Kidney (tissue), 14 donors: ENCODE measurements around the gene BRCA1. TPM values are rescaled to one million over a fixed set of nuclear protein-coding genes. Genes with fewer than 3 reads are reported as not detected.
A peak's percentile ranks its signal among the peaks of the same experiment; 100 is the strongest.
"Not testable (repeated sequence)": the region's sequence is repeated elsewhere in the genome, so short reads cannot be mapped to it uniquely, and the experiment has no call there.

Experiments used
- DNase-seq, 5 donors: peaks; one replicate each; pipeline ENCODE4 v3.0.0-alpha.2; 2013 to 2020
- FAIRE-seq: peaks from 2 replicates; lab custom pipeline; 2012; peaks lifted over from hg19 to GRCh38; lab: Jason Lieb, UNC
- H3K27ac ChIP-seq, 2 donors: one replicate each; pipeline ENCODE4 v1.7.0; 2013; ENCODE audit warnings: low read depth in 2 of 2, low read length in 2 of 2, inconsistent platforms in 1 of 2
- H3K27me3 ChIP-seq: one replicate; pipeline ENCODE4 v1.7.1; 2013; ENCODE audit warnings: low read length, inconsistent platforms; ENCODE audit not compliant: control insufficient read depth, insufficient read depth
- H3K36me3 ChIP-seq, 3 donors: one replicate each; pipeline versions ENCODE4 v1.7.0 to v1.7.1; 2013; ENCODE audit warnings: low read length in 3 of 3, control low read depth in 1 of 3, inconsistent platforms in 1 of 3; ENCODE audit not compliant: insufficient read depth in 3 of 3, control insufficient read depth in 2 of 3
- H3K4me1 ChIP-seq, 3 donors: one replicate each; pipeline versions ENCODE4 v1.7.0 to v1.7.1; 2013; ENCODE audit warnings: low read length in 3 of 3, inconsistent platforms in 1 of 3, low read depth in 1 of 3; ENCODE audit not compliant: control insufficient read depth in 2 of 3, insufficient read depth in 2 of 3
- H3K4me3 ChIP-seq, 3 donors: one replicate each; pipeline versions ENCODE4 v1.7.0 to v1.8.1; 2013; ENCODE audit warnings: low read length in 3 of 3, control low read depth in 1 of 3, inconsistent platforms in 1 of 3
- H3K9ac ChIP-seq, 3 donors: one replicate each; pipeline versions ENCODE4 v1.7.0 to v1.7.1; 2013; ENCODE audit warnings: low read length in 3 of 3, control low read depth in 1 of 3, inconsistent platforms in 1 of 3
- H3K9me3 ChIP-seq, 3 donors: one replicate each; pipeline versions ENCODE4 v1.7.0 to v1.7.1; 2013; ENCODE audit warnings: low read length in 3 of 3, control low read depth in 1 of 3, inconsistent platforms in 1 of 3; ENCODE audit not compliant: control insufficient read depth in 2 of 3, insufficient read depth in 1 of 3
- intact Hi-C: fragments of 100-400 bp; cut with DNase I; formaldehyde crosslinking; loops from one replicate; pipeline ENCODE4 v1.11.1; 2022
- polyA plus RNA-seq: library from polyadenylated mRNA; stranded (reverse); fragments of 350-450 nt; fragmentation: Illumina TruSeq; extraction: RNeasy Lipid Tissue Mini Kit (QIAGEN cat#74804); gene quantifications from one replicate; pipeline ENCODE4 v1.2.3, GENCODE V29; 2014; ENCODE audit warnings: low read depth, low replicate concordance; ENCODE audit not compliant: insufficient read depth
- total RNA-seq: library from RNA; stranded (reverse); fragmentation: NEBNext Ultra II Directional; extraction: Animal tissue kit (Norgen Biotek cat#: 25700); gene quantifications from one replicate; pipeline ENCODE4 v1.2.1, GENCODE V29; 2021
- TF ChIP-seq, protein P1 (sequence below): IDR thresholded peaks from 3 replicates; pipeline ENCODE4 v1.5.1; 2012; ENCODE audit warnings: mild to moderate bottlenecking, moderate library complexity, borderline replicate concordance; ENCODE audit not compliant: insufficient read depth; ENCODE audit errors: extremely low read depth
- donor health status: control.
- donor health status: control.
- donor health status: control.
- donor health status: control.
- donor health status: control.
- donor health status: DM: yes; HTN: yes; CAD: no.
- donor health status: Normal renal cell carcinoma (clear cell type).

The BRCA1 gene
- total and polyA plus RNA-seq, 2 donors from 2014 or later = 1.4 to 5.1 TPM

DNA sequence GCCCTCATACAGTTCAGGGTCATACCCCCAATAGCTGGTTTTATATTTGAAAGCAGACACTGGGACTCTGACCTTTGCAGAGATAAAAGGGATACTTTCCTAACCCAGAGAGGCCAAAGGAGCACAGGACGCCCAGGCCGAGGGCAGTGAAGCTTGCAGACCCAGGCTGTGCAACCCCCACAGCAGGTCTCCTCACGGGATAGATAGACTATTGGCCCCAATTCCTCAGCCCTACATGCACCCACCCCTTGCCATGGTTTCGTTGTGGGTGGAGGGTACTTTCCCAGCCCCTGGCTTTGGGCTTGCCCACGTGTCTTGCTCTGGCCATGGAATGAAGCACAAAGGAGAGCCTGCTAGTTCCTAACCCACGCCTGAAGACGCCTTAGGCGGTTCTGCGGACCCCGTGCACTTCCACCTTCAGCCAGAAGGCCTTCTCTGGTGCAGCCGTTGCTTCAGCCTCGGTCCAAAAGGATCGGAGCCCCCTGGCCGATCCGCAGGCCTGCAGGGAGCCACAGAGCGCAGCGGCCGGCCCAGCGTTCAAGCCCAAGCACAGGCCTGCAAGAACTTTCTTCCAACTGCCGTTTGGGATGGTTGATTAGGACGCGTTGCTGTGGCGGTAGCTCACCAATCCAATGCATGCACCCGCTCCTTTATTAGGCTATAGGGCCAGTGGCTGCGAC is 9.8 kb upstream of the BRCA1 start:
- Histone ChIP-seq H3K4me1 (no peaks in the 10 kb centered on the region), H3K36me3 (peaks cover 0 to 5% (median 2%) of the 10 kb centered on the region in 3 donors), H3K27ac (no peak overlapping the region), H3K4me3 (no peak overlapping the region), H3K27me3 (no peaks in the 10 kb centered on the region), H3K9me3 (no peaks in the 10 kb centered on the region), H3K9ac (no peak overlapping the region)
- DNase-seq (no peak), FAIRE-seq (no peak)
- TF ChIP-seq, protein P1, sequence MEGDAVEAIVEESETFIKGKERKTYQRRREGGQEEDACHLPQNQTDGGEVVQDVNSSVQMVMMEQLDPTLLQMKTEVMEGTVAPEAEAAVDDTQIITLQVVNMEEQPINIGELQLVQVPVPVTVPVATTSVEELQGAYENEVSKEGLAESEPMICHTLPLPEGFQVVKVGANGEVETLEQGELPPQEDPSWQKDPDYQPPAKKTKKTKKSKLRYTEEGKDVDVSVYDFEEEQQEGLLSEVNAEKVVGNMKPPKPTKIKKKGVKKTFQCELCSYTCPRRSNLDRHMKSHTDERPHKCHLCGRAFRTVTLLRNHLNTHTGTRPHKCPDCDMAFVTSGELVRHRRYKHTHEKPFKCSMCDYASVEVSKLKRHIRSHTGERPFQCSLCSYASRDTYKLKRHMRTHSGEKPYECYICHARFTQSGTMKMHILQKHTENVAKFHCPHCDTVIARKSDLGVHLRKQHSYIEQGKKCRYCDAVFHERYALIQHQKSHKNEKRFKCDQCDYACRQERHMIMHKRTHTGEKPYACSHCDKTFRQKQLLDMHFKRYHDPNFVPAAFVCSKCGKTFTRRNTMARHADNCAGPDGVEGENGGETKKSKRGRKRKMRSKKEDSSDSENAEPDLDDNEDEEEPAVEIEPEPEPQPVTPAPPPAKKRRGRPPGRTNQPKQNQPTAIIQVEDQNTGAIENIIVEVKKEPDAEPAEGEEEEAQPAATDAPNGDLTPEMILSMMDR = no peak
- intact Hi-C loops = no loop called here

DNA sequence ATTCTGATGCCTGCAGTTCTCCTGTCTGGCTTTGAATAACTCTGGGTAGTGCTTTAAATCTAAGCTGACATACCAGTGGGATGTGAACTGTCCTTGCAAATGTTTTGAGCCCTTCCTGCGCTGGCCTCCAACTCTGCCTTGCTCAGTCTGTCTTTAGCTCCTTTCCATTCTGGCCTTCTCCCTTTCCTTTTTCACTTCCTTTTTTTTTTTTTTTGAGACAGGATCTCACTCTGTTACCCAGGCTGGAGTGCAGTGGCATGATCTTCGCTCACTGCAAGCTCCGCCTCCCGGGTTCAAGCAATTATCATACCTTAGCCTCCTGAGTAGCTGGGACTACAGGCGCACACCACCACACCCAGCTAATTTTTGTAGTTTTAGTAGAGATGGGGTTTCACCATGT is 8.3 kb upstream of the BRCA1 start:
- H3K27me3 ChIP-seq, DNase-seq, H3K36me3 ChIP-seq, intact Hi-C loops, H3K9me3 ChIP-seq, H3K9ac ChIP-seq, H3K27ac ChIP-seq, FAIRE-seq, H3K4me3 ChIP-seq, H3K4me1 ChIP-seq: not testable (repeated sequence)

DNA sequence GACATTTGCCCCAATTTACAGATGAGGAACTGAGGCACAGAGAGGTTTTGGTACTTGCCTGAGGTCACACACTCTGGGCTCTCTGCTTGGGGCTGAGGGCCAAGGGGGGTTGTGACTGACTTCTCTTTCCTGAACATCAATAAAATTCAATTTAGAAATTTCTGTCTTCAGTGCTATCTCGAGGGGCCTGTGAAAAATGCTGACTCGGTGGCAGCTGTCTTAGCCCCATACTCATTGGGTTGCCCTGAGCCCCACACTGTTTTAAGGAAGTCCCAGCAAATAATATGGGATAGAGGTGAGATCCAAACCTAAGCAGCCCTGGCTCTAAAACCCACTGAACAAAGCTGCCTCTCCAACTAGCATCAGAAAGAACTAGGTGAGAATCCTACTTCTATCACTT is 7.0 kb upstream of the BRCA1 start:
- no peaks in the 10 kb centered on the region for H3K27me3 ChIP-seq
- no peak for DNase-seq
- H3K9me3 ChIP-seq = no peaks in the 10 kb centered on the region
- intact Hi-C loops = no loop called here
- no peaks in the 10 kb centered on the region for H3K4me1 ChIP-seq
- H3K9ac ChIP-seq = no peak overlapping the region
- no peak overlapping the region for H3K4me3 ChIP-seq
- H3K27ac ChIP-seq = no peak overlapping the region
- H3K36me3 ChIP-seq = peaks cover 0 to 5% (median 2%) of the 10 kb centered on the region in 3 donors
- FAIRE-seq = no peak
- TF ChIP-seq, protein P1 = no peak

DNA sequence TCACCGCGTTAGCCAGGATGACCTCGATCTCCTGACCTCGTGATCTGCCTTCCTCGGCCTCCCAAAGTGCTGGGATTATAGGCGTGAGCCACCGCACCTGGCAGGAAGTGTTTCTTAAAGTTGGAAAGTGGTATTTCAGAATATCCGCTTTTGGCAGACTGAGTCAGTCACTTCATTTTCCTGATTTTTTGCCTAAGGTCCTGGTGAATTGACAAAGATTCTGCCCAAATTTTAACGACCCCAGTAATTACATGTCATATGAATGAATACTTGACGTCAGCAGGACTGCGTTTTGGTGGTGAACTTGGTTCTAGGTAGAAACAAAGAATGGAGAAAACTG is 4.5 kb upstream of the BRCA1 start:
- DNase-seq (no peak), FAIRE-seq (no peak)
- Histone ChIP-seq H3K36me3 (peaks cover 0 to 5% (median 2%) of the 10 kb centered on the region in 3 donors), H3K9me3 (no peaks in the 10 kb centered on the region), H3K4me1 (peaks cover 0 to 8% (median 6%) of the 10 kb centered on the region in 3 donors), H3K4me3 (peak overlapping the region in 1 of 3 donors; percentile 22), H3K27ac (peak overlapping the region; percentile 43 to 53), H3K9ac (no peak overlapping the region), H3K27me3 (no peaks in the 10 kb centered on the region)
- TF ChIP-seq, protein P1 = no peak
- intact Hi-C loops = no loop called here

DNA sequence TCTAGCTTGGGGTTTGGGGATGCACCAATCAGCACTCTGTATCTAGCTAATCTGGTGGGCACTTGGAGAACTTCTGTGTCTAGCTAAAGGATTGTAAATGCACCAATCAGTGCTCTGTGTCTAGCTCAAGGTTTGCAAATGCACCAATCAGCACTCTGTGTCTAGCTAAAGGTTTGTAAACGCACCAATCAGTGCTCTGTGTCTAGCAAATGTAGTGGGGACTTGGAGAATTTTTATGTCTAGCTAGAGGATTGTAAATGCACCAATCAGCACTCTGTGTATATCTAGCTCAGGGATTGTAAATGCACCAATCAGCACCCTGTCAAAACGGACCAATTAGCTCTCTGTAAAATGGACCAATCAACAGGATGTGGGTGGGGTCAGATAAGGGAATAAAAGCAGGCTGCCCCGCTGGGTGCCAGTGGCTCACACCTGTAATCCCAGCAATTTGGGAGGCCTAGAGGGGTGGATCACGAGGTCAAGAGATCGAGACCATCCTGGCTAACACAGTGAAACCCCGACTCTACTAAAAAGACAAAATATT is 2.2 kb upstream of the BRCA1 start:
- H3K27me3 ChIP-seq, H3K9ac ChIP-seq, H3K36me3 ChIP-seq, FAIRE-seq, intact Hi-C loops, H3K4me1 ChIP-seq, H3K4me3 ChIP-seq, H3K27ac ChIP-seq, DNase-seq, H3K9me3 ChIP-seq: not testable (repeated sequence)
